Hippocampal formation (tissue), 2 donors: Measurements from ENCODE around the gene HFM1.

ENCODE experiments used
- DNase-seq, 2 donors: peaks; one replicate each; lab custom pipeline; 2025; lab: John Stamatoyannopoulos, UW

HFM1 gene

DNA sequence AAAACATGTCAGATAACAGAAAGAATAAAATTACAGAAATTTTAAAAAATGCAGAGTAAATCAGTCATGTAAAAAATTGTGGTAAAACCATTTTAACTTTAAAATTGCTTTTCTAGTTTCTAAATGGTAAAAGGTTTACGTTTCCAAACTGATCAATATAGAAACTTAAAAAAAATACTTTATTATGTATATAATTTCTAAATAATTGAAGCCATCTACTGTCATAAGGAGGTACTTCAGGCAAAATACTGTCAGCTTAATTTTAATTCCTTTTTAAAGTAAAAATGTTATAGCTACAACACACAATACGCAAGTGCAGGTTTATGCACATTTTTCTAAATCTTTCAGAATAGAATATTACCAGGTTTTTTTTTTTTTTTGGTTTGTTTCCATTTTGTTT is 159.9 kb downstream of the HFM1 start:
- DNase-seq: no peak

DNA sequence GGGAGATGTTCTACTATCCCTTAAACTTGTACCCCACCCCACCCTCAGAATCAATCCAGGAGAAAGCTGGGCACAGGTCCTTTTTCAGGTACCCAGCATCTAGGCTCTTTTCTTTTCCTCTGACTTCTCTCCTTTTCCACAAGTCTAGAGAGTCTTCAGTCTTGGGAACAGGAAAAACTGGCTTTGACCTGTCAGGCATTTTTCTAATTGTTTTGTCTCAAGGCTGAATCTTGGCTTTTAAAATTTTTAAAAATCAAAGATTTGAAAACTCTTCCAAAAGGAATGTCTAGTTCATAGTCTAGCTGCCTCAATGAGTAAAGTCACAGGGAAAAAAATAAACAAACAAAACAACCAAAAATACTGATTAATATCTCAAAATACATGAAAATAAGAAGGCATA is 161.5 kb downstream of the HFM1 start:
- no peak for DNase-seq

DNA sequence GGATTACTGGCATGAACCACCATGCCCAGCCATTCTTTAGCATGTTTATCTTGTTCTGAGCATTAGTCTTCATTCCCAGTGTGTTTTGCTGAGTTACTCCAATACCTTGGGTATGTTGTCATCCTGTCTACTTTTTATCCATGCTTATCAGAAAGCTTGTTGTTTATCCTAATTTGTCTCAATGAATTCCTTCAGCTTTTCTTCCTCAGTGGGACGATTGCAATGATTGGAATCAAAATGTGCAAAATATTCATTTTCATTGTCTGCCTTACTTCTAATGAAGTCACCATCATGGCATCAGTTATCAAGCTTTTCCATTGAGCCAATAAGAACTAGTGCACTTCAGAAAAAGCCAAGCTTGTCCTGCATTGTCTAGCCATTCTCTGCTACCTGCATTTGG is 170.5 kb downstream of the HFM1 start:
- no peak for DNase-seq

DNA sequence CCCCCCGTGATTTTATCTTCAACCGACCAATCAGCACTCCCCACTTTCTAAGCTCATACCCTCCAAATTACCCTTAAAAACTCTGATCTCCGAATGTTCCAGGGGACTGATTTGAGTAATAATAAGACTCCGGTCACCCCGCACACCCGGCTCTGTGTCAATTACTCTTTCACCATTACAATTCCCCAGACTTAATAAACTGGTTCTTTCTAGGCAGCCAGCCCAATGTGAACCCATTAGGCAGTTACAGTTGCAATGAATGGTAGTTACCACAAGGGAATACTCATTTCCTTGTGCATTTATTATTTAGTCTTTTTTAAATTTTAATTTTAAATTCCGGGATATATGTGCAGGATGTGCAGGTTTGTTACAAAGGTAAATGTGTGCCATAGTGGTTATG is 177.9 kb downstream of the HFM1 start:
- no peak for DNase-seq

DNA sequence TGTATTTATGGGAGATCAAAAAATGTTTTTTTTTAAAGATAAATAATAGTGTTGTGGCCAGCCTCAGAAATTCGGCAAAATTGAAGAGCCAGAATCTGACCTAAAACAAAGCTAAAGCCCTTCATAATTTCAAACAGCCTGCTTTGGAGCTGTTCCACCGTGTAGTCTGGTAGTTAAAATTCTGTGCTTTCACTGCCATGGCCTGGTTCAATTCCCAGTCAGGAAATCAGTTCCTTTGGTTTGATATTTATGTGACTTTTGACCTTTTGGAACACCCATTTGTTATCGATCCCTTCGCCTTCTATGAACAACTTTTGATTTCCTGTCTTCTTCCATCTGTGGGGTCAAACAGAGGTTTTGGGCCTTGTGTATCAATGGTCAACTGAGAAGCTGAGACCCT is 179.8 kb downstream of the HFM1 start:
- DNase-seq: no peak

DNA sequence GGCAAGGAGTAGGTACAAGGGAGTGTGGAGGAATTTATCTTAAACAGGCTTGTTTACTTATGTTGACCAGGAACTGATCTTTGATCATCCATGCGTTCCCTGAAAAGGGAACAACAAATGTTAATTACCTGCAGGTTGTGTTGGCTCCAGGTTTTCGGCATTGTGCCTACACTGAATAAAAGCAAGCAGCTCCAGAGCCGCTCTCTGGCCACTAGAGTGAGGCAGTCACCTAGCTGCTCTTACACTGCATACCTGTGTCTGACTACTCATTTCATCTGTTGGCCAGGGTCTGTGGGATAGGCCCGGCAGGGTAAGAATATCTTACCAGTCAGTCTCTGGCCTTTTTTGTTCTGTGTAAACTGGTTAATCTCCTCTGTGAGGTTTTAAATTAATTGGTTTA is 183.6 kb downstream of the HFM1 start:
- DNase-seq: no peak

DNA sequence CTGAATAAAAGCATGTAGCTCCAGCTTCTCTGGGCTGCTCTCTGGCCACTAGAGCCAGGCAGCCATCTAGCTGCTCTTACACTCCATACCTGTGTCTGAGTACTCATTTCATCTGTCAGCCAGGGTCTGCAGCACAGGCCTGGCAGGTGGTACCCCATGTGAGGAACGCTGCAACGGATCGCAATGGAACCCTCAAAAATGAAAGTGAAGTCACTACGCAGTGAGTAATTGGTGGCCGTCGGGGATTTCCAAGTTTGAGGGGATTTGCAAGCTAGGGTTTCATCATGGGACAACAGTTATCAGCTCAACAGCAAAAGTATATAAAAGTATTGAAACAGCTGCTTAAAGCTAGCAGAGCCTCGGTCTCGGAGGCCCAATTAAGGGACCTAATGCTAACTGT is 186.7 kb downstream of the HFM1 start:
- DNase-seq: no peak
